Measurements from ENCODE around the gene RNF182. TPM values are rescaled to one million over a fixed set of nuclear protein-coding genes. Genes with fewer than 3 reads are reported as not detected.

Gene RNF182
- total RNA-seq, 1 donor from 2014 or later = 2.3 TPM

GRCh38 chr6:13911337-13911736 lies 13.4 kb upstream of the RNF182 start:
- H3K36me3 Mint-ChIP-seq (ENCODE audit: low read depth) = no peaks in the 10 kb centered on the region
- peaks cover 29% of the 10 kb centered on the region for H3K27me3 Mint-ChIP-seq (ENCODE audit: low read depth)
- no peaks in the 10 kb centered on the region for H3K9me3 Mint-ChIP-seq
- TF ChIP-seq CTCF (conservative IDR thresholded peaks at IDR 0.05) = no peak
- no peak overlapping the region for H3K4me3 Mint-ChIP-seq
- peaks cover 4% of the 10 kb centered on the region for H3K4me1 Mint-ChIP-seq
- no peak for DNase-seq (ENCODE audit: low read depth, low spot score)
- no peak overlapping the region for H3K27ac Mint-ChIP-seq (ENCODE audit: unreplicated experiment)

- no peaks in the 10 kb centered on the region for H3K9me3 Mint-ChIP-seq
- TF ChIP-seq CTCF (conservative IDR thresholded peaks at IDR 0.05) = no peak
- H3K4me3 Mint-ChIP-seq = no peak overlapping the region
- no peak overlapping the region for H3K27ac Mint-ChIP-seq (ENCODE audit: unreplicated experiment)
- DNase-seq (ENCODE audit: low read depth, low spot score) = no peak
- peaks cover 13% of the 10 kb centered on the region for H3K27me3 Mint-ChIP-seq (ENCODE audit: low read depth)
- H3K36me3 Mint-ChIP-seq (ENCODE audit: low read depth) = no peaks in the 10 kb centered on the region
- peaks cover 4% of the 10 kb centered on the region for H3K4me1 Mint-ChIP-seq
Measured at GRCh38 chr6:13913226-13914001, 11.3 kb upstream of the RNF182 start.

GRCh38 chr6:13914351-13914750 lies 10.4 kb upstream of the RNF182 start:
- Mint-ChIP-seq H3K4me3 (no peak overlapping the region), H3K4me1 (peaks cover 4% of the 10 kb centered on the region), H3K9me3 (no peaks in the 10 kb centered on the region), H3K27me3 (ENCODE audit: low read depth) (peaks cover 13% of the 10 kb centered on the region), H3K36me3 (ENCODE audit: low read depth) (no peaks in the 10 kb centered on the region), H3K27ac (ENCODE audit: unreplicated experiment) (no peak overlapping the region)
- no peak for DNase-seq (ENCODE audit: low read depth, low spot score)
- no peak for TF ChIP-seq CTCF (conservative IDR thresholded peaks at IDR 0.05)

- Mint-ChIP-seq H3K27me3 (ENCODE audit: low read depth) (peaks cover 18% of the 10 kb centered on the region), H3K27ac (ENCODE audit: unreplicated experiment) (no peak overlapping the region)
Measured at GRCh38 chr6:13915561-13916229, 9.1 kb upstream of the RNF182 start.

More at GRCh38 chr6:13915561-13916229, 9.1 kb upstream of the RNF182 start:
- Mint-ChIP-seq H3K4me3 (no peak overlapping the region), H3K4me1 (peaks cover 4% of the 10 kb centered on the region), H3K36me3 (ENCODE audit: low read depth) (no peaks in the 10 kb centered on the region), H3K9me3 (no peaks in the 10 kb centered on the region)
- no peak for DNase-seq (ENCODE audit: low read depth, low spot score)
- no peak for TF ChIP-seq CTCF (conservative IDR thresholded peaks at IDR 0.05)

Measured in neural crest cell (in vitro differentiated cells).